Neuronal stem cell (in vitro differentiated cells): ENCODE data around the gene SDF2L1.

Source experiments
- DNase-seq: peaks from one replicate; pipeline ENCODE4 v3.0.0-alpha.2; 2013; ENCODE audit warnings: low spot score
- H2AFZ ChIP-seq: one replicate; pipeline ENCODE4 v1.6.1; 2013; ENCODE audit warnings: mild to moderate bottlenecking, low read length, inconsistent platforms
- H2AK5ac ChIP-seq: 2 replicates; pipeline ENCODE4 v1.6.1; 2013; ENCODE audit warnings: low read depth, mild to moderate bottlenecking, inconsistent platforms, low read length, moderate library complexity, mixed read lengths
- H2BK120ac ChIP-seq: 2 replicates; pipeline ENCODE4 v1.6.1; 2013; ENCODE audit warnings: low read depth, mild to moderate bottlenecking, inconsistent platforms, low read length, moderate library complexity, mixed read lengths
- H2BK12ac ChIP-seq: one replicate; pipeline ENCODE4 v1.6.1; 2013; ENCODE audit warnings: low read length, inconsistent platforms
- H2BK15ac ChIP-seq: 2 replicates; pipeline ENCODE4 v1.6.1; 2013; ENCODE audit warnings: mild to moderate bottlenecking, low read length, inconsistent platforms, mixed read lengths
- H2BK5ac ChIP-seq: one replicate; pipeline ENCODE4 v1.6.1; 2013; ENCODE audit warnings: inconsistent platforms, mild to moderate bottlenecking, low read length, moderate library complexity
- H3K14ac ChIP-seq: one replicate; pipeline ENCODE4 v1.6.1; 2013; ENCODE audit warnings: low read length, inconsistent platforms
- H3K18ac ChIP-seq: 2 replicates; pipeline ENCODE4 v1.6.1; 2013; ENCODE audit warnings: low read length, inconsistent platforms
- H3K23ac ChIP-seq: 2 replicates; pipeline ENCODE4 v1.6.1; 2013; ENCODE audit warnings: low read depth, mild to moderate bottlenecking, mixed read lengths, low read length, inconsistent platforms; ENCODE audit not compliant: poor library complexity
- H3K27ac ChIP-seq: replicated peaks from 3 replicates; pipeline ENCODE4 v1.5.1; 2013; ENCODE audit warnings: low read length, inconsistent platforms
- H3K27me3 ChIP-seq, 3 experiments: 2 replicates each; pipeline ENCODE4 v1.6.1; 2013; ENCODE audit warnings: low read length in 3 of 3, mild to moderate bottlenecking in 2 of 3, inconsistent platforms in 1 of 3, low read depth in 1 of 3, mixed read lengths in 1 of 3, moderate library complexity in 1 of 3; ENCODE audit not compliant: control insufficient read depth in 3 of 3, insufficient read depth in 3 of 3
- H3K36me3 ChIP-seq, 2 donors: replicated peaks in 1 of 2; 2 replicates each; pipeline ENCODE4 v1.6.1; 2013; ENCODE audit warnings: low read length in 2 of 2; ENCODE audit not compliant: control insufficient read depth in 2 of 2, insufficient read depth in 2 of 2
- H3K4ac ChIP-seq: 2 replicates; pipeline ENCODE4 v1.6.1; 2013; ENCODE audit warnings: inconsistent platforms, mild to moderate bottlenecking, low read length, moderate library complexity
- H3K4me1 ChIP-seq, 2 donors: 1 replicate in 1 of 2; 2 replicates in 1 of 2; pipeline ENCODE4 v1.6.1; 2013; ENCODE audit warnings: low read length in 2 of 2, low read depth in 1 of 2; ENCODE audit not compliant: control insufficient read depth in 2 of 2, insufficient read depth in 1 of 2
- H3K4me2 ChIP-seq: one replicate; pipeline ENCODE4 v1.6.1; 2013; ENCODE audit warnings: mild to moderate bottlenecking, low read length, inconsistent platforms; ENCODE audit not compliant: insufficient read depth, poor library complexity, severe bottlenecking
- H3K4me3 ChIP-seq, 2 donors: 2 replicates each; pipeline ENCODE4 v1.5.1; 2013; ENCODE audit warnings: low read length in 2 of 2, mild to moderate bottlenecking in 2 of 2, inconsistent platforms in 1 of 2, moderate library complexity in 1 of 2
- H3K79me1 ChIP-seq: one replicate; pipeline ENCODE4 v1.6.1; 2013; ENCODE audit warnings: low read depth, mild to moderate bottlenecking, inconsistent platforms, low read length, moderate library complexity
- H3K9ac ChIP-seq: one replicate; pipeline ENCODE4 v1.6.1; 2013; ENCODE audit warnings: mild to moderate bottlenecking, low read depth, low read length, inconsistent platforms; ENCODE audit not compliant: poor library complexity
- H3K9me3 ChIP-seq, 2 donors: replicated peaks in 1 of 2; 2 replicates each; pipeline versions ENCODE3 to v1.6.1; 2013; ENCODE audit warnings: low read length in 2 of 2, mild to moderate bottlenecking in 2 of 2, inconsistent platforms in 1 of 2, low read depth in 1 of 2, mixed read lengths in 1 of 2, moderate library complexity in 1 of 2; ENCODE audit not compliant: control insufficient read depth in 2 of 2, insufficient read depth in 1 of 2
- H4K8ac ChIP-seq: one replicate; pipeline ENCODE4 v1.6.1; 2013; ENCODE audit warnings: low read depth, mild to moderate bottlenecking, inconsistent platforms, low read length, moderate library complexity
- H4K91ac ChIP-seq: one replicate; pipeline ENCODE4 v1.6.1; 2013; ENCODE audit warnings: low read length, low read depth, mild to moderate bottlenecking, inconsistent platforms; ENCODE audit not compliant: poor library complexity
- WGBS, 2 donors: extraction: QIAGEN DNeasy Blood & Tissue Kit; methylation state at CpG; one replicate each; pipeline ENCODE4 v1.1.7; 2013; ENCODE audit warnings: missing lambda C conversion rate in 2 of 2, mixed read lengths in 1 of 2; ENCODE audit not compliant: insufficient read length in 2 of 2, insufficient replicate concordance in 1 of 2; ENCODE audit errors: extremely low coverage in 2 of 2; 5-methylcytosine and 5-hydroxymethylcytosine counted together

SDF2L1 gene

DNA sequence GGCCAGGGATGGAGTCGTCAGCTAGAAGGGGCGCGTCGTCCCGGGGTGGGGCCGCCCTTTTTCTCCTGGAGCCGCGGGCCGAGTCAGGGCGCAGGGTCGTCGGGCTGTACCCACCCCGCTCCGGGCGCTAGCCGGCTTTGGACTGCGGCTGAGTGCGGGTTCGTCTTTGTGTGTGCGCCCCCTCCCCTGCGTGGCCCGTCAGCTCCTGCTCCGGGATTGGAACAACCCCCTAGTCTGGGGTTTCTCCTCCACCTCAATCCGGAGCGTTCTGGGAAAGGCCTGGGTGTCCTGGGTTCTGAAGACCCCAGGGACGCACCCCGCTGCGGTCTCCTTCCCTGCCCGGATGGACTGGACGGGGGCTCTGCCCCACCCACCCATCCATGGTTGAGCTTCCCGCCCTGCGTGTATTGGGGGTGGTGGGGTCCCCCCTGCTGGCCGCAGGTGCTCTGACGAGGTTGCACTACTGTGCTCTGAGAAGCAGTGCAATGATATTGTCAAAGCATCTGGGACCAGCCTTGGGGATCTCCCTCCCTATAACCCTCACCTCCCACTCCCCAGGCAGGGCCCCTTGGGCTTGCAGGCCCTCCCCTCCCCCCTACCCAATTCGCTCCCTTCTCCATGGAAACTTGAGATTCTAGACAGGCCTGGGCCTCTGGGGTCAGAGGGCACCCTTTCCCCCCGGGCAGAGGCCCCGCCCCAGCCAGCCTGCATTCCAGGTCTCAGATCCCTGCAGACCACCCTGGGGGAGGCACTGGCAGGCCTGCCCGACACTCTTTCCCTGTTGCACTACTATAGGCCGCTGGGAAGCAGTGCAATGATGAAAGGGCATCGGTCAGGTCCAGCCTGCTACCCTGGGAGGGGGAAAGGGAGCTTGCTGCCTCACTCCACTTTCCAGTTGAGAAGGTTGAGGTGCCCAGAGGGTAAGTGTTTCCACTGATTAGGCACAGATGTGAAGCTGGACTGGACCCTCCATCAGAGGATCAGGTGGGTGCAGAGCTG lies 10.7 kb downstream of the SDF2L1 start:
- Histone ChIP-seq H2AK5ac (peak overlapping the region; percentile 100), H2BK120ac (peak overlapping the region; percentile 99), H3K79me1 (peaks cover 18% of the 10 kb centered on the region), H2BK12ac (peak overlapping the region; percentile 100), H3K9me3 (no peaks in the 10 kb centered on the region), H3K18ac (peak overlapping the region; percentile 100), H3K27ac (peak overlapping the region; percentile 97), H3K4me1 (peaks cover 24 to 30% of the 10 kb centered on the region in 2 donors), H2BK15ac (peak overlapping the region; percentile 97), H2AFZ (peak overlapping the region; percentile 79), H2BK5ac (peak overlapping the region; percentile 100), H3K4me2 (peak overlapping the region; percentile 80), H3K4me3 (peak overlapping the region; percentile 97 to 98), H4K8ac (no peak overlapping the region), H3K27me3 (no peaks in the 10 kb centered on the region), H3K23ac (peak overlapping the region; percentile 100), H3K4ac (peak overlapping the region; percentile 99), H3K9ac (peak overlapping the region; percentile 100), H3K14ac (peak overlapping the region; percentile 95), H4K91ac (peak overlapping the region; percentile 99), H3K36me3 (peaks cover 27 to 52% of the 10 kb centered on the region in 2 donors)
- no CpG with 5 or more reads among the region's 40 CpGs for whole genome bisulfite sequencing, 2 donors
- DNase-seq: peak; percentile 90

DNA sequence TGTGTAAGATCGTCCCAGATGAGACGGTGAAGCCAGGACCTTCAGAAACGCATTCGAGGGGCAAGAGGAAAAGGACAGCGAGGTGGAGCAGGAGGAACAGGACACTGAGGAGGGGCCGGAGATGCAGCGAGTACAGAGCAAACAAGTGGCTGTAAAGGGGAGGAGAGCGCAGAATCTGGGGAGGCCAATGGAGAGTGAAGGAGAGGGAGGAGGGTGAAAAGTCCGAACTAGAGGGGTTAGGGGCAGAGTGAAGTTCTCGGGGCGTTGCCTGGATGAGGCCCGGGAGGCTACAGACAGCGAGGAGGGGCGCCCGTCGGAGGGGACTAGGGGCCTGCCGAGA lies 14.9 kb downstream of the SDF2L1 start:
- peak overlapping the region; percentile 76 for H3K4me2 ChIP-seq
- peak overlapping the region; percentile 55 for H3K18ac ChIP-seq
- no peak for DNase-seq
- H2AK5ac ChIP-seq: no peak overlapping the region
- no peak overlapping the region for H3K9ac ChIP-seq
- peaks cover 22 to 28% of the 10 kb centered on the region in 2 donors for H3K4me1 ChIP-seq
- no peaks in the 10 kb centered on the region for H3K9me3 ChIP-seq
- no peak overlapping the region for H3K4ac ChIP-seq
- peak overlapping the region; percentile 92 for H3K27ac ChIP-seq
- peak overlapping the region; percentile 98 for H3K23ac ChIP-seq
- H4K91ac ChIP-seq: no peak overlapping the region
- peak overlapping the region; percentile 7 for H2BK15ac ChIP-seq
- H3K27me3 ChIP-seq: no peaks in the 10 kb centered on the region
- H2AFZ ChIP-seq: peak overlapping the region; percentile 77
- peaks cover 23 to 36% of the 10 kb centered on the region in 2 donors for H3K36me3 ChIP-seq
- H2BK120ac ChIP-seq: no peak overlapping the region
- WGBS, 2 donors: no CpG with 5 or more reads among the region's 17 CpGs
- peak overlapping the region in 1 of 2 donors; percentile 16 for H3K4me3 ChIP-seq
- H4K8ac ChIP-seq: no peak overlapping the region
- no peak overlapping the region for H3K14ac ChIP-seq
- no peak overlapping the region for H2BK5ac ChIP-seq
- H3K79me1 ChIP-seq: peaks cover 15% of the 10 kb centered on the region
- H2BK12ac ChIP-seq: no peak overlapping the region

DNA sequence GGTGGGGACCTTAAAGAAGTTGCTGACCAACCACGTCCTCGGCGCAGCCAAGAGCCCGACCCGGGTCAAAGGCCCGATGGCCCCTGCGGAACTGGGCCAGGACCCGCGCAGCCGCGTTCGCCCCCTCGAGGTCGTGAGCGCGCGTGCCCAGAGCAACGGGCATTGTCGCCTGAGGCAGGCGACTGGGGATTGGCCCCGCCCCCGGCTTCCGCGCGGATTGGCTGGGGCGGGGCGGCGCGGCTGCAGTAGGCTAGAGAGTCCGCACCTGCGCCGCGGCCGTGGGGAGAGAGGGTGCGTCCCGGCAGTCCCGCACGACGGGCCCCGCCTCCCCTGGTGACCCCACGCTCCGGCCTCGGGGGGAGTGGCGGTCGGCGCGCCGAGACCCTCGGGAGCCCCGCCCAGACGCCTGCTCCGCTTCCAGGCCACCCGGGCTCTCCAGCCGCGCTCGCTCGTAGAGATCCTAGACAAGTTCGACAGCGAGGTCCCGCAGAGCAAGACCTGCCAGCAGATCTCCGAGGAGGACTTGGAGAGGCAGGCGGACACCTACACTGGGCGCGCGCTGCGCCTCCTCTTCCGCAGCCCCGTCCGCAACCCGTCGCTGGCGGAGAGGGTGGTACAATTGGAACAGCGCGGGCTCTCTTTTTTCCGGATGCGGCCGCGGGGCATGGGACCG lies 15.4 kb downstream of the SDF2L1 start:
- peaks cover 23 to 36% of the 10 kb centered on the region in 2 donors for H3K36me3 ChIP-seq
- no peak overlapping the region for H2BK12ac ChIP-seq
- H3K4me3 ChIP-seq: peak overlapping the region; percentile 46 to 80
- peaks cover 22 to 26% of the 10 kb centered on the region in 2 donors for H3K4me1 ChIP-seq
- peak overlapping the region; percentile 43 for H2BK120ac ChIP-seq
- H3K9me3 ChIP-seq: no peaks in the 10 kb centered on the region
- peak overlapping the region; percentile 92 for H3K27ac ChIP-seq
- H4K8ac ChIP-seq: no peak overlapping the region
- H3K23ac ChIP-seq: peak overlapping the region; percentile 98
- H3K4ac ChIP-seq: no peak overlapping the region
- H3K14ac ChIP-seq: no peak overlapping the region
- H3K27me3 ChIP-seq: no peaks in the 10 kb centered on the region
- peak overlapping the region; percentile 76 for H3K4me2 ChIP-seq
- peak overlapping the region; percentile 77 for H2AFZ ChIP-seq
- peak; percentile 87 for DNase-seq
- H3K18ac ChIP-seq: peak overlapping the region; percentile 94
- peak overlapping the region; percentile 96 for H2BK5ac ChIP-seq
- peak overlapping the region; percentile 93 for H3K9ac ChIP-seq
- H4K91ac ChIP-seq: no peak overlapping the region
- WGBS, 2 donors: no CpG with 5 or more reads among the region's 79 CpGs
- H3K79me1 ChIP-seq: peaks cover 11% of the 10 kb centered on the region
- peak overlapping the region; percentile 7 for H2BK15ac ChIP-seq
- H2AK5ac ChIP-seq: no peak overlapping the region
